Upper lobe of right lung (tissue), 1 donor: ENCODE measurements around the gene SCD5. TPM values are rescaled to one million over a fixed set of nuclear protein-coding genes. Genes with fewer than 3 reads are reported as not detected.

Experiments
- ATAC-seq: fragments of 200-7000 bp; cut with Tn5 transposase; one replicate; pipeline ENCODE4 v1.9.1; 2020; ENCODE audit warnings: mild to moderate bottlenecking, moderate library complexity
- DNase-seq: peaks from one replicate; pipeline ENCODE4 v3.0.0-alpha.2; 2020
- H3K27ac ChIP-seq: fragments of 200-600 bp; one replicate; pipeline ENCODE4 v1.8.0; 2022
- H3K27me3 ChIP-seq: fragments of 200-600 bp; one replicate; pipeline ENCODE4 v1.8.0; 2022; ENCODE audit warnings: mild to moderate bottlenecking
- H3K36me3 ChIP-seq: fragments of 200-600 bp; one replicate; pipeline ENCODE4 v1.8.0; 2022
- H3K4me1 ChIP-seq: fragments of 200-600 bp; one replicate; pipeline ENCODE4 v1.8.0; 2022
- H3K4me3 ChIP-seq: fragments of 200-600 bp; one replicate; pipeline ENCODE4 v1.8.0; 2022; ENCODE audit warnings: mild to moderate bottlenecking
- H3K9me3 ChIP-seq: fragments of 200-600 bp; one replicate; pipeline ENCODE4 v1.8.0; 2022
- CTCF ChIP-seq: fragments of 200-600 bp; IDR thresholded peaks from one replicate; pipeline ENCODE4 v1.8.0; 2022; ENCODE audit warnings: antibody characterized with exemption
- intact Hi-C: fragments of 100-400 bp; cut with DNase I; formaldehyde crosslinking; loops from one replicate; pipeline ENCODE4 v1.11.0; 2022
- total RNA-seq: library from RNA; stranded (reverse); fragmentation: NEBNext Ultra II Directional; extraction: Animal tissue kit (Norgen Biotek cat#: 25700); gene quantifications from one replicate; pipeline ENCODE4 v1.2.1, GENCODE V29; 2021
- donor health status: DM: no; HTN: yes; CAD: no; lungs with severe emphysema.

The SCD5 gene
- total RNA-seq, 1 donor from 2014 or later, result 20.6 TPM

DNA sequence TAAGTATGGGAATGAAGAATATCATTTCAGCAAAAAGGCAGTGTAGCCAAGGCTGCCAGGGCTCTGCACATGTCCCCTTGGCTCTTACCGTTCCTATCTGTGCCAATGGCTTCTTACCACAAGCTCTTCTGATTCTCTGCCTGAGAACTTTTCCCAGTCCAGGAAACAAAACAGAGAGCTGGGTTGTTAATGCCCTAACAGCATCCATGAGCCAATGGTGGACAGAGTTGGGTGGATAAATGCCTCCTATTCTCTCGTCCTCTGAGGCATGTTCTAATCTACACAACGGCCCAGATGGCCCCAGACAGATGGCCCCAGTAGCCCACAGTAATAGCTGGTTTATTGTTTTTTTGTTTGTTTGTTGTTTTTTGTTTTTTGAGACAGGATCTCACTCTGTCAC is 28.0 kb downstream of the SCD5 start:
- Histone ChIP-seq H3K4me3 (no peak overlapping the region), H3K4me1 (no peaks in the 10 kb centered on the region), H3K27ac (no peak overlapping the region), H3K27me3 (no peaks in the 10 kb centered on the region), H3K9me3 (peaks cover 2% of the 10 kb centered on the region), H3K36me3 (no peaks in the 10 kb centered on the region)
- DNase-seq, result no peak
- intact Hi-C loops, result no loop called here
- no peak for TF ChIP-seq CTCF
- ATAC-seq, result no peak

DNA sequence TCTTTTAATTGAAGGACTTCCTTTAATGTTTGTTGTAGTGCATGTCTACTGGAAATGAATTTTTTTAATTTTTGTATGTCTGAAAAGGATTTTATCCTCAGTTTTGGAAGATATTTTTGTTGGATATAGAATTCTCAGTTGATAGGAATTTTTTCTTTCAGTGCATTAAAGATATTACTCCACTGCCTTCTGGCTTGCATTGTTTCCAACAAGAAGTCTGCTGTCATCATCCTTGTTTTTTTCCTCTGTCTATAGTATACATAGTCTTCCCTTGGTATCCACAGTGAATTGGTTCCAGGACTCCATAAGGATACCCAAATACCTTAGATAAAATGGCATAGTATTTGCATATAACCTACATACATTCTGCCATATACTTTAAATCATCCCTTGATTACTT is 33.5 kb downstream of the SCD5 start:
- no peaks in the 10 kb centered on the region for H3K36me3 ChIP-seq
- no peak overlapping the region for H3K27ac ChIP-seq
- H3K4me3 ChIP-seq, result no peak overlapping the region
- DNase-seq (no peak), ATAC-seq (no peak)
- intact Hi-C loops, result no loop called here
- TF ChIP-seq CTCF, result no peak
- no peaks in the 10 kb centered on the region for H3K27me3 ChIP-seq
- H3K4me1 ChIP-seq, result no peaks in the 10 kb centered on the region
- H3K9me3 ChIP-seq, result peaks cover 13% of the 10 kb centered on the region

DNA sequence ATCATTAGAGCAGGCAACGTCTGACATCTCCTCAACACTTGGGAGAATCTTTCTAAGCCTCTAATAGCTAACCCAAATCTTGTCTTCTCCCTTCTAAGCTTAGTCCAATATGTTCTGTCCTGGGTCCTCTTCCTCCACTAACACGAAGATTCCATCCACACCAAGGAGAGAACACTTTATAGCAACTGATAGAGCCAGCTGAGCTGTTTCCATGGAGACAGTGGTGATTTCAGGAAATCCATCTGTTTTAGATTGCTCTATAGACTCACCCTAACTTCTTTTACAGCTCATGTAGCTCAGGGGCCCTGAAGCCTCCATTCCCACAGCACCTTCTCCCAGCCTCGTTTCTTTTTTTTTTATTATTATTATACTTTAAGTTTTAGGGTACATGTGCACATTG is 37.4 kb downstream of the SCD5 start:
- ATAC-seq (no peak), DNase-seq (no peak)
- TF ChIP-seq CTCF, result no peak
- H3K4me1 ChIP-seq, result no peaks in the 10 kb centered on the region
- H3K27ac ChIP-seq, result no peak overlapping the region
- H3K27me3 ChIP-seq, result no peaks in the 10 kb centered on the region
- peaks cover 13% of the 10 kb centered on the region for H3K9me3 ChIP-seq
- intact Hi-C loops, result no loop called here
- no peak overlapping the region for H3K4me3 ChIP-seq
- H3K36me3 ChIP-seq, result no peaks in the 10 kb centered on the region

GRCh38 chr4:82758701-82759685 is 39.6 kb downstream of the SCD5 start:
- DNase-seq, result no peak
- ATAC-seq, result no peak
- no peaks in the 10 kb centered on the region for H3K9me3 ChIP-seq
- H3K4me3 ChIP-seq, result no peak overlapping the region
- intact Hi-C loops, result no loop called here
- no peak for TF ChIP-seq CTCF
- no peaks in the 10 kb centered on the region for H3K27me3 ChIP-seq
- no peak overlapping the region for H3K27ac ChIP-seq
- no peaks in the 10 kb centered on the region for H3K36me3 ChIP-seq
- peaks cover 5% of the 10 kb centered on the region for H3K4me1 ChIP-seq

GRCh38 chr4:82756061-82756460 is 42.5 kb downstream of the SCD5 start:
- ATAC-seq (no peak), DNase-seq (no peak)
- Histone ChIP-seq H3K27me3 (no peaks in the 10 kb centered on the region), H3K27ac (no peak overlapping the region), H3K4me1 (peaks cover 12% of the 10 kb centered on the region), H3K9me3 (no peaks in the 10 kb centered on the region), H3K36me3 (no peaks in the 10 kb centered on the region), H3K4me3 (no peak overlapping the region)
- no peak for TF ChIP-seq CTCF
- intact Hi-C loops, result no loop called here
